ENCODE results near the gene C19orf85. TPM values are rescaled to one million over a fixed set of nuclear protein-coding genes. Genes with fewer than 3 reads are reported as not detected.

Gene C19orf85
- total RNA-seq, 2 donors from 2014 or later = not detected

DNA sequence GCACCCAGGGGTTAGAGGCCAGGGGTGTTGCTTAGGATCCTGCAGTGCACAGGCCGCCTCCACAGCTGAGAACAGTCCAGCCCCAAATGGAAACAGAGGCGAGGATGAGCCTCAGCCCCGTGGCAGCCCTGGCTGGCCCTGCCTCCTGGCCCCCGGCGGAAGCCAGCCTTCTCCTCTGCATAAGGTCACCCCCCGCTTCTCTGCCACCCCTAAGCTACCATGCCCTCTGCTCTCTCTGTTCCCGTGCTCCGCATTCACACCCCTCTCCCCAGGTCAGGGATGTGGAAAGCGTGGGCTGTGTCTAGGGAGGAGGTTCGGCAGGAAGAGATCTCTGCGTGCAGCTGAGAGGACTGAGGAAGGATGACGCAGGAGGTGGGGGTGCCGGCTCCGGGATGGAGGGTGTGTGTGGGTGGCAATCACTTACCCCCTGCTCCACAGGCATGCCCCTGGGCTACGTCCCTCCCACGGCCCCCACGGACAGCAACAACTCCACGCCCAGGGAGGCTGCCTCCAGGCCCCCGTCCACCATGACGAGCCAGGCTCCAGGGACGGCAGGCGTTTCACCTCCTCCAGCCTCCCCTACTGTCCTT is 29.7 kb upstream of the C19orf85 start:
- no peak overlapping the region for H3K27ac Mint-ChIP-seq
- H3K4me1 Mint-ChIP-seq (ENCODE audit: low read depth) = no peaks in the 10 kb centered on the region
- H3K4me3 Mint-ChIP-seq = peak overlapping the region; percentile 6 to 62
- H3K36me3 Mint-ChIP-seq (ENCODE audit: insufficient read depth in 2 of 2) = no peaks in the 10 kb centered on the region
- peak in 1 of 2 donors; percentile 26 for ATAC-seq (replicated peaks in 1 of 2)
- DNase-seq = no peak
- no peaks in the 10 kb centered on the region for H3K9me3 Mint-ChIP-seq
- H3K27me3 Mint-ChIP-seq (ENCODE audit: low read depth) = no peaks in the 10 kb centered on the region

DNA sequence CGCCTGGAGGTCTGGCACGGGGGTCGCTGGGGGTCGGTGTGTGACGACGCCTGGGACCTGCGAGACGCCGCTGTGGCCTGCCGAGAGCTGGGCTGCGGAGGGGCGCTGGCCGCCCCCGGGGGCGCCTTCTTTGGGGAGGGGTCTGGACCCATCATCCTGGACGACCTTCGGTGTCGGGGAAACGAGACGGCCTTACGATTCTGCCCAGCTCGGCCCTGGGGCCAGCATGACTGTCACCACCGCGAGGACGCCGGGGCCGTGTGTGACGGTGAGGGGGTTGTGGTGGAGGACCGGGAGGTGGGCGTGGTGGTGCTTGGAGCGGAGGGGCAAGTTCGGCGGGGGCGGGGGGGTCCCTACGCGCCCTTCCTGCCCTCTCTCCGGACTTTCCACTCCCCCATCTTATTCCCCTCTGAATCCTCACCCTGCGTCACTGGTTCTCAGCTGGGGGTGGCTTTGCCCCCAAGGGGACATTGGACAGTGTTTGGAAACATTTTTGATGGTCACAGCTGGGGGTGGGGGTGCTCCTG is 29.2 kb upstream of the C19orf85 start:
- H3K4me1 Mint-ChIP-seq (ENCODE audit: low read depth) = no peaks in the 10 kb centered on the region
- H3K36me3 Mint-ChIP-seq (ENCODE audit: insufficient read depth in 2 of 2) = no peaks in the 10 kb centered on the region
- DNase-seq (no peak), ATAC-seq (replicated peaks in 1 of 2) (no peak)
- H3K27ac Mint-ChIP-seq = no peak overlapping the region
- no peaks in the 10 kb centered on the region for H3K27me3 Mint-ChIP-seq (ENCODE audit: low read depth)
- peak overlapping the region in 1 of 2 donors; percentile 62 for H3K4me3 Mint-ChIP-seq
- no peaks in the 10 kb centered on the region for H3K9me3 Mint-ChIP-seq

DNA sequence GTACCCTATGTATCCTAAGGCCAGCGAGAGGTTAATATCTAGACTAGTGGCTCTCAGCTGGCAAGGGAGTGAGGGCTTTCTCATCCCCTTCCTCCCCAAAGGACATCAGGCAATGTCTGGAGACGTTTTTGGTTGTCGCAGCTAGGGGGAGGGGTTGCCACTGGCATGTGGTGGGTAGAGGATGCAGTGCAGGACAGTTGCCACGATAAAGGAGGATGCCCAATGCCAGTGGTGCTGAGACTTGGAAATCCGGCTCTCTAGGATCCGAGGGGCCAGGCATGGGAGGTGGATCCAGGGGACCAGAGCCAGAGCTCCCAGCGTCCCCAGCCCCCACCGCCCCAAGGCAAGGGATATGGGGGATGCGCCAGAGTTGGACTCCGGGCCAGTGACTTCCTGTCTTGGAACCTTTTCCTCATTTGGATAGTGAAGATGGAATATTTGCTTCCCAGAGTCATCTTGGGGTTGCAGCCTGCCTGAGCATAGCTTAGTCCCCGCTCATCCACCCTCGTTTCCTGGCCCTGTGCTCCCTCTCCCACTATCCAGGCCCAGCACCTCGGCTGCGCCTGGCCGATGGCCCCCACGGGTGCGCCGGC is 28.6 kb upstream of the C19orf85 start:
- Mint-ChIP-seq H3K27ac (no peak overlapping the region), H3K27me3 (ENCODE audit: low read depth) (no peaks in the 10 kb centered on the region), H3K4me3 (no peak overlapping the region), H3K9me3 (no peaks in the 10 kb centered on the region), H3K4me1 (ENCODE audit: low read depth) (no peaks in the 10 kb centered on the region), H3K36me3 (ENCODE audit: insufficient read depth in 2 of 2) (no peaks in the 10 kb centered on the region)
- ATAC-seq (replicated peaks in 1 of 2) (no peak), DNase-seq (no peak)

DNA sequence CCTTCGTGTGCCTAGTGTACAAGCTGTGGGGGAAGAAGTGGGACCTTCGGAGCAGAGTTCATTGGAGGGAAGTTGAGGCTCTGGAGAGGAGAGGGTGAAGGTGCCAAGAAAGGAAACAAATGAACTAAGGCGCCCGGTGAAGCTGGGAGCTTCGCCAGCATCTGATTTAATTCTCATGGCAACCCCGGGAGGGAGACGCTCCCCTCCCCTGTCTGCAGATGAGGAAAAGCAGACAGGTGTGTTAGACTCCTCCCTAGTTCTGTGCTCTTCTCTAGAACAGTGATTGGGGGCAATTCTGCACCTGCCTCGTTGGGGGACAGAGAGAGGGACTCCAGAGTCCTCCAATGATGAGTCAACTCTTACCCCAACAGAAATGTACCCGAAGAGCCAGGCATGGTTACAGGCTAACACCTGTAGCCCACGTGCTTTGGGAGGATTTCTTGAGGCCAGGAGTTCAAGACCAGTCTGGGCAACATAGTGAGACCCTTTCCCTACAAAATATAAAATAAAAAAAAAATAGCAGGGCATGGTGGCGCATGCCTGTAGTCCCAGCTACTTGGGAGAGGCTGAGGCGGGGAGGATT is 27.9 kb upstream of the C19orf85 start:
- H3K4me1 Mint-ChIP-seq (ENCODE audit: low read depth) = peaks cover 3% of the 10 kb centered on the region
- ATAC-seq (replicated peaks in 1 of 2) (no peak), DNase-seq (no peak)
- H3K27ac Mint-ChIP-seq = no peak overlapping the region
- H3K36me3 Mint-ChIP-seq (ENCODE audit: insufficient read depth in 2 of 2) = no peaks in the 10 kb centered on the region
- H3K4me3 Mint-ChIP-seq = no peak overlapping the region
- no peaks in the 10 kb centered on the region for H3K27me3 Mint-ChIP-seq (ENCODE audit: low read depth)
- no peaks in the 10 kb centered on the region for H3K9me3 Mint-ChIP-seq

DNA sequence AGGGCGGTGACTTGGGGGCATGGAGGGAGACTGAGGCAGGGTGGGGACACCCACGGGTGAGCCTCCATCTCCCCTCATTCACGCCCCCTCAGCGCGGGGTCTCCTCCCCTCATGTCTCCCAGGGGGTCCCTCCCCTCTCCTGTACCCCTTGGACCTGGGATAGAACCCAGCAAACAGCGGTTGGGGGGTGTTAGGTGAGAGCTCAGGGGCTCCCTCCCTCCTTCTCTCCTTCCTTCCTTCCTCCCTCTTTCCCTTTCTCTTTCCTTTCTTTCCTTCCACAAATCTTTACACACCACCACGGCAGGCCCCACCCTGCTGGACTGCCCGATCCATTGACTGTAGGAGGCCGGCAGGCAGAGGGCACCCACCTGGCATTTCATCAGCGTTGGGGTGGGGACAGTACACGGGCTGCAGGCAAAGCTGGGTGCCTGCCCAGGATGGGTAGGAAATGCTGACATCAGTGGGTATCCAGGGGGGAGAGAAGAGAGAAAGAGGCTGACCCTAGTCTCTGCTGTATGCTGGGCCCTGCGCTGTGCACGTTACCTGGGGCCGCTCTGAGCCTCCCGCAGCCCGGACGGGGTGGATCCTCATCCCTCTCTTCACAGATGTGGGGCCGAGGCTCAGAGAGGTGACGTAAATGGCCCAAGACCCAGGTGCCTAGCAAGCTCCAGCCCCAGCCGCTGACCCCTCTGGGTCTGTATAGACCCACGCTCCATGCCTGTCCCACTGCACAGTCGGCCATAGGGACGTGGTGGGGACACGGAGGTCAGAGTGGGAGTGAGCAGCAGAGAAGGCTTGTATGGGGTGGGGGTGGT is 27.2 kb upstream of the C19orf85 start:
- DNase-seq = no peak
- Mint-ChIP-seq H3K4me3 (no peak overlapping the region), H3K27ac (no peak overlapping the region), H3K27me3 (ENCODE audit: low read depth) (no peaks in the 10 kb centered on the region), H3K36me3 (ENCODE audit: insufficient read depth in 2 of 2) (no peaks in the 10 kb centered on the region), H3K9me3 (no peaks in the 10 kb centered on the region), H3K4me1 (ENCODE audit: low read depth) (peaks cover 10% of the 10 kb centered on the region)
- no peak for ATAC-seq (replicated peaks in 1 of 2)

DNA sequence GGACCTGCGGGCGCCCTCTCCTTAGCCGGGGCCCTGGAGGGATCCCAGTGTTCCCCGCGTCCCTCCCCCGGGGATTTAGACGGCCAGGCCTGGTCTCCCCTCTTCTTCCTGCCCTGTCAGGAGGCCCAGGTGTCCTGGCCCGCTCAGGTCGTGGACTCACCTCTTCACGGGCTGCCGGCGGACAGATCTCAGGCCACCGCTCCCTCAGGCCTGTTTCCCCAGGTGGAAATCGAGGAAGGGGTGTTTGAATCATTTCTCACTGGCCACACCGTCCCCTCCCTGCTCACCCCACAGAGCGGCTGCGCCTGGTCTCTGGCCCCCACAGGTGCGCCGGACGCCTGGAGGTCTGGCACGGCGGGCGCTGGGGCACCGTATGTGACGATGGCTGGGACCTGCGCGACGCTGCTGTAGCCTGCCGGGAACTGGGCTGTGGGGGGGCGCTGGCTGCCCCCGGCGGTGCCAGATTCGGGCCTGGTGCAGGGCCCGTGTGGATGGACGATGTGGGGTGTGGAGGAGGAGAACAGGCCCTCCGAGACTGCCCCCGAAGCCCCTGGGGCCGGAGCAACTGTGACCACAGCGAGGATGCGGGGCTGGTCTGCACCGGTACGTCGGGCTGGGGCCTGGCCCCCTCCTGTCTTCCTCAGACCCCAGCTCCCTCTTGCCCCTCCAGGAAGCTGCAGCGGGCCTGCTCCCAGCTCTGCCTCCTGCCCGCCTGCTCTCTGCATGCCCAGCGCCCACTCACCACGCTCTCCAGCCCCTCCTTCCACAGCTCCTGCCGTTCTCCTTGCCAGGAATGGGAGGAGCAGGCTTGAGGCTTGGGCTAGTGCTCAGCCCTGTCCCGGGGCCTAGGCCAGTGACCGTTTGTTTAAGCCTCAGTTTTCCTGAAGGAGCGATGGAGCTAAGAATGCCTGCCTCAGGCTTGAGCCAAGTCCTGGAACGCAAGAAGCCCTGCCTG is 26.2 kb upstream of the C19orf85 start:
- ATAC-seq (replicated peaks in 1 of 2) (no peak), DNase-seq (no peak)
- Mint-ChIP-seq H3K27ac (no peak overlapping the region), H3K36me3 (ENCODE audit: insufficient read depth in 2 of 2) (peaks cover 0 to 1% of the 10 kb centered on the region in 2 donors), H3K9me3 (no peaks in the 10 kb centered on the region), H3K4me1 (ENCODE audit: low read depth) (peaks cover 15% of the 10 kb centered on the region), H3K27me3 (ENCODE audit: low read depth) (no peaks in the 10 kb centered on the region), H3K4me3 (no peak overlapping the region)

DNA sequence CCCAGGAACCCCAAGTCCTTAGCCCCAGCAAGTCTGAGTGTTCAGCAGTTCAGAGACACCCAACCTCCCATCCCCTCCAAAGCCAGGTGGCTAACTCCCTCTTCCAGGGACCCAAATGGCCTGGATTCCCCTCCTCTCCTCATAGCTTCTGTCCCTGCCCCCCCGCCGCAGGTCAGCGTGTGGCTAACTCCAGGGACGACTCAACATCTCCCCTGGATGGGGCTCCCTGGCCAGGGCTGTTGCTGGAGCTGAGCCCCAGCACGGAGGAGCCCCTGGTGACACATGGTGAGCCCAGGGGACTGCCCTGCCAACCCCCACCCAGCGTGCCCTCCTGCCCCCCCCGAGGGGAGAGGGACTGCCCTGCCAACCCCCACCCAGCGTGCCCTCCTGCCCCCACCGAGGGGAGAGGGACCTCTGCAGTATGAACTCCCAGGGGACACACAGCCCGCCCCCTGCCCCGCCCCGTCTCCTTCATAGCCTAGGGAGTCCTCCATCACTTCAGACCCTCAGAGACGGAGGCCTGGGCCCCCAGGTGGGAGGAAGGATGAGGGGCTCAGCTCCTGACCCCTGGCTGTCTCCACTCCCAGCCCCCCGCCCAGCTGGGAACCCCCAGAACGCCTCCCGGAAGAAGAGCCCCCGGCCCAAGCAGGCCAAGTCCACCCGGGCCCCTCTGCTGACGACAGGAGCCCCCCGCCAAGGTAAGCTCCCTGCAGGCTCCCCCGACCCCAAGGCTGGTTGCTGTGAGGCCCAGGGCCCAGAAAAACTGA is 25.3 kb upstream of the C19orf85 start:
- H3K9me3 Mint-ChIP-seq = no peaks in the 10 kb centered on the region
- H3K4me1 Mint-ChIP-seq (ENCODE audit: low read depth) = peaks cover 15% of the 10 kb centered on the region

DNA sequence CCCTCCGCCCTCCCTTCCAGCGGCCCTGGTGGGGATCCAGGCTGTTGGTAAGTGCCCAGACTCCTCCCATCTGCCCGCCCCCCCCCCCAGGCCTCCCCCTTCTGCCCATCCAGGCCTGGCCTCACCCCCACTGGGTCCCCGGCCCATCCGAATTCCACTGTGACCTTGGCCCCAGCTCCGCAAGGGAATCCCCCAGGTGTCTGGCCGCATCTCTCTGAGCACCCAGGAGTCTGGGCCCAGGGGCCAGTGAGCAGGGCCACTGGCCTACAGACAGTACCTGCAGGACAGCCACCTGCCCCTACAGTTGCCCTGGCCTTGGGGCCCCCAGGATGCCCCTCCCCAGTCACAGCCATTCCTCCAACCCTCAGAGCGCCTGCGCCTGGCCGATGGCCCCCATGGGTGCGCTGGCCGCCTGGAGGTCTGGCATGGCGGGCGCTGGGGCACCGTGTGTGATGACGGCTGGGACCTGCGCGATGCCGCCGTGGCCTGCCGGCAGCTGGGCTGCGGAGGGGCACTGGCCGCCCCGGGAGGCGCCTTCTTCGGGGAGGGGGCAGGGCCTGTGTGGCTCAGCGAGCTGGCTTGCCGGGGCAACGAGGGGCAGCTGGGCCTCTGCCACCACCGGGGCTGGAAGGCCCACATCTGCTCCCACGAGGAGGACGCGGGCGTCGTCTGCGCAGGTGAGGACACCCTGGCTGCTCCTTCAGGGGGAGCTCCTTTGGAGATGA is 24.6 kb upstream of the C19orf85 start:
- Mint-ChIP-seq H3K4me3 (no peak overlapping the region), H3K27ac (no peak overlapping the region), H3K9me3 (no peaks in the 10 kb centered on the region), H3K36me3 (ENCODE audit: insufficient read depth in 2 of 2) (peaks cover 0 to 1% of the 10 kb centered on the region in 2 donors), H3K4me1 (ENCODE audit: low read depth) (peaks cover 15% of the 10 kb centered on the region), H3K27me3 (ENCODE audit: low read depth) (no peaks in the 10 kb centered on the region)
- ATAC-seq (replicated peaks in 1 of 2) (no peak), DNase-seq (no peak)

More for the DNA sequence above, 25.3 kb upstream of the C19orf85 start:
- no peak overlapping the region for H3K4me3 Mint-ChIP-seq
- no peak for DNase-seq
- no peak overlapping the region for H3K27ac Mint-ChIP-seq
- peaks cover 0 to 1% of the 10 kb centered on the region in 2 donors for H3K36me3 Mint-ChIP-seq (ENCODE audit: insufficient read depth in 2 of 2)
- H3K27me3 Mint-ChIP-seq (ENCODE audit: low read depth) = no peaks in the 10 kb centered on the region
- ATAC-seq (replicated peaks in 1 of 2) = no peak

DNA sequence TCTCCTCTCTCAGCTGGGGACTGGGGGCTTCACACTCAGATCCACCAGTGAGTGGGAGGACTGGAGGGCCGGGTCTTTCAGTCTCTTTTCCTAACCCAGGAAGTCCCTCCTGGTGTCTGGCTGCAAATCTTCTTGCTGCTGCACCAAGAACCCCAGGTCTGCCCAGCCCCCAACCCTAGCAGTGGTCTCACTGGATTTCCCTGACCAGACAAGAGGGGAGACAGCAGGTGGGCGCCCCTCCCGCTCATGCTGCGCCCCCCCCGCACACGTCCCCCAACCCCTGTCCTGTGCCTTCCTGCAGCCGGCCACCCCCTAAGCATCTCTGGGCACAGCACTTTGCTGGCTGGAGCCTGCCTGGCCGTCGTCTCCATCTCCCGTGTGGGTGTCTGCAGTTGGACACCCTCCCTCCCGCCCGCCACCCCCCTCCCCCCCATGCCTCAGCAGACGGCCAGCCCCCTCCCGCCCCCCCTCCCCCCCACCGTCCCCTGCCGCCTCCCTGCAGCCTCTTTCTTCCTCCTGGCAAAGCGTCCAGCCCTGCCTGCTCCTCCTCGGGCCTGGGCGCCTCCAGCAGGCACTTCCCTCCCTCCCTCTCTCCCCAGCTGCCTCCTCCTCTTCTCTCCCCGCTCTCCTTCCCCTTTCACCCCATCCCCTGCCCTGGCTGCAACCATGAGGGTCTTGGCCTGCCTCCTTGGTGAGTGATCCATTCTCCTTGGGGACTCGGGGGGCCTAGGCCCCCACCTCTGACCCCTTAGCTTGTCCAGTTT is 23.6 kb upstream of the C19orf85 start, which contains the start of gene SSC5D:
SSC5D (plus strand) TSS at position 513 of the 764 bp plus-strand sequence; CDS start at position 667, 154 bp downstream.
- Mint-ChIP-seq H3K36me3 (ENCODE audit: insufficient read depth in 2 of 2) (peaks cover 0 to 1% of the 10 kb centered on the region in 2 donors), H3K4me1 (ENCODE audit: low read depth) (peaks cover 15% of the 10 kb centered on the region), H3K27me3 (ENCODE audit: low read depth) (no peaks in the 10 kb centered on the region), H3K4me3 (peak within 1 kb of the TSS; percentile 44 to 68), H3K9me3 (no peaks in the 10 kb centered on the region), H3K27ac (no peak within 1 kb of the TSS)
- DNase-seq (no peak), ATAC-seq (replicated peaks in 1 of 2) (no peak)

DNA sequence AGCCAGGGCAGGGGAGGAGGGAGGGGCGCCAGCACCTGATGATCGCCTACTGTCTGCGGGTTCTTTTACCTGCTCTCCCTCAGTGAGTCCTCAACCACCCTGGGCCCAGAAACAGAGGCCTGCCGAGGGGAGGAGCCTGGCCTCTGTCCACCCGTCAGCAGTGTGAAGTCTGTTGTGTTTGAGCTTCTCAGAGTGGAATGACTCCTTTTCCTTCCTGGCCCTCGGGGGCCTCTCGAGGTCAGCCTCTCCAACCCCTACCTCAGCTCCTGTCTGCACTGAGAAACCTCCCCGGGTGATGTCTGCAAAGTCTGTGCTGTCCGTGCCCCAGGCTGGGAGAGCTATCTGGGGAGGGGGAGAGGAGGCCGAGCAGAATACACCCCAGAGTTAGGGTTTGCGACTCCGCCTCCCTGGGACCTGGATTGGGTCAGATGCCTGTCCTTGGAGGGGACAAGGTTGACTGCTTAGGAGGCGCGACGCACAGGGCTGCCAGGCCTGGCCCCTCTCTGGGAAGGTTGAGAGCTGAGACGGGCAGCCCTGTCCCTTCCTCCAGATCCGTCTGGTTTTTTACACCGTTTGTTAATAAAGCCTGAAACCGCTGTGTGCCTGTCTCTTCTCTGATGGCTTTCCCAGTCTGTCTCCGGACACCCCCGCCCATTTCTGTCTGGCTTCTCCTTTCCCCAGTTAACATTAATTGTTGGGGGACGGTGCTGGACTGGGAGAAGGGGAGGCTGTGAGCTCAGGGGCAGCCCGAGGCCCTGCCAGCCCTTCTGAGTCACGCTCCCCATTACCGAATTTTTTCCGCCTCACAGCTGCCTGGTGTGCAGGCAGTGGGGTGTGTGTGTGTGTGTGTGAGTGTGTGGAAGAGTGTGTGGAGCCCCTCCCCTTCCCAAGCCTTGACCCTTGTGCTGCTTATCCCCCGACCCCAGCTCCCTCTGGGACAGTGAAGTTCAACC is 22.7 kb upstream of the C19orf85 start:
- ATAC-seq (replicated peaks in 1 of 2) (peak; percentile 22 to 52), DNase-seq (peak; percentile 39 to 45)
- Mint-ChIP-seq H3K27ac (no peak overlapping the region), H3K4me3 (peak overlapping the region; percentile 44 to 68), H3K9me3 (no peaks in the 10 kb centered on the region), H3K36me3 (ENCODE audit: insufficient read depth in 2 of 2) (peaks cover 0 to 1% of the 10 kb centered on the region in 2 donors), H3K4me1 (ENCODE audit: low read depth) (peaks cover 15% of the 10 kb centered on the region), H3K27me3 (ENCODE audit: low read depth) (no peaks in the 10 kb centered on the region)
